Fibroblast of mammary gland (primary cell): ENCODE results near the gene EEF1AKMT2.

Source experiments
- DNase-seq: peaks from one replicate; pipeline ENCODE4 v3.0.0-alpha.2; 2010; ENCODE audit warnings: low read depth
- H3K4me3 ChIP-seq: 2 replicates; pipeline ENCODE4 v1.5.1; 2011; ENCODE audit warnings: low read depth, mild to moderate bottlenecking, low read length, moderate library complexity; ENCODE audit not compliant: control insufficient read depth
- TF ChIP-seq, protein P1 (sequence below): conservative IDR thresholded peaks from 2 replicates; pipeline ENCODE4 v1.5.1; 2011; ENCODE audit warnings: low read depth, low read length, inconsistent platforms; ENCODE audit not compliant: control insufficient read depth, insufficient read depth

The EEF1AKMT2 gene

DNA sequence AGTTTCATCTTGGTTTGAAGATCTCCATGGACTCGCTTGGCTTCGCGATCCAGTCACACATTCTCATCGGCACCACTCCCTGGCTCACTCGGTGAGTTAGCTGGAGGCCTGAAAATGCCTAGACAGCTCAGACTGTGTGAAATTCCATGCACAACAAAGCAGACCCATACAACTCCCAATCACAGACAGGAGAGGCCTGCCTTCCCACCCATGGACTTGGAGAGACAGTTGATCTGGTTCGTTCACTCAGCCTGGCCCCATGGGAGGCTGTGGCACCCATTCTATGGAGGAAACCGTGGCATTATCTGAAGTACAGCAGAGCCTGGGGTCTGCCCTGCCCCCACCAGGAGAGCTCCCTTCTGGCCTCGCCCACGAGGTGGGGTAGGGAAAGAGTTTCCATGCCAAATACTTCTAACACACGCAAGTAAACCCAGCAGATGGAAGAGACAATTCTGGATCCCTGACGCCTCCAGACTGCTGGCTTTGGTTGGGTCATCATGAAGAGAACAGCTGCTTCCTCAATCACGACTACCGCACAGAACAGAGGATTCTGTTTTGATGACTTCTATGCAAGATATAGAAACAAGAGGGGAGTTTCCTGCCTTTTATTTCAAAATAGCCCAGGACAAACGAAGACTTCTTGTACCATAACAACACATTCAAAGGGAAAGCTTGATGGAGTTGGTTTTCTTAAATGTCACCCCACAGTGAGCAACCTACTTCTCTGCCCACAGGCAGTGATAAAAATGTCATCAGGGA, 63.4 kb downstream of the EEF1AKMT2 start:
- TF ChIP-seq, protein P1, sequence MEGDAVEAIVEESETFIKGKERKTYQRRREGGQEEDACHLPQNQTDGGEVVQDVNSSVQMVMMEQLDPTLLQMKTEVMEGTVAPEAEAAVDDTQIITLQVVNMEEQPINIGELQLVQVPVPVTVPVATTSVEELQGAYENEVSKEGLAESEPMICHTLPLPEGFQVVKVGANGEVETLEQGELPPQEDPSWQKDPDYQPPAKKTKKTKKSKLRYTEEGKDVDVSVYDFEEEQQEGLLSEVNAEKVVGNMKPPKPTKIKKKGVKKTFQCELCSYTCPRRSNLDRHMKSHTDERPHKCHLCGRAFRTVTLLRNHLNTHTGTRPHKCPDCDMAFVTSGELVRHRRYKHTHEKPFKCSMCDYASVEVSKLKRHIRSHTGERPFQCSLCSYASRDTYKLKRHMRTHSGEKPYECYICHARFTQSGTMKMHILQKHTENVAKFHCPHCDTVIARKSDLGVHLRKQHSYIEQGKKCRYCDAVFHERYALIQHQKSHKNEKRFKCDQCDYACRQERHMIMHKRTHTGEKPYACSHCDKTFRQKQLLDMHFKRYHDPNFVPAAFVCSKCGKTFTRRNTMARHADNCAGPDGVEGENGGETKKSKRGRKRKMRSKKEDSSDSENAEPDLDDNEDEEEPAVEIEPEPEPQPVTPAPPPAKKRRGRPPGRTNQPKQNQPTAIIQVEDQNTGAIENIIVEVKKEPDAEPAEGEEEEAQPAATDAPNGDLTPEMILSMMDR = no peak
- peak; percentile 56 for DNase-seq
- H3K4me3 ChIP-seq = no peak overlapping the region

DNA sequence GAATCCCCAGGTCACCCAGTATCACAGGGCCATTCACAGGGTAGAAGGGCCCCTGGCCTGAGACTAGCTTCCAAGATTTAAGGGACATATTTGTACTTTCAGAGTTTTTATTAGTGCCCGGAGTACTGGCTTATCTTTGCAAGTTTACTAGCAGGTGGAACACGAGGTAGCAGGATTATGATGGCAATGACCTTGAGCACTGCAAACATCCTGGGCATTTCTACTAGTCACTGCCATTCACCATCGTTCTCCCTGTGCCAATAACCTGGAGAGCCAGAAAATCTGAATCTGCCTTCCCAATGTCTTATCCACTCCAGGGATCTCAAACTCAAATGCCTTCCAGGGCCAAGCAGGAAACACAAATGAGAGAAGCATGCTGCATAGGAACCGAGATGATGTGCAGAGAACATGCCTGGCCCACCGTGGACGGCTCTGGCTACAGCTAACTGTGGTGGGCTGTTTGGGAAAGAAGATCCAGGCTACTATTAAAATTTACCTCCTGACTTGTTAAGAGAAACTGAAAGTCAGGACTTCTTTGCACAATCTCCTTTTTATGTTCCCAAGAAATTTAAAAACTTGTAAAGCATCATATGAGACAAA, 64.2 kb downstream of the EEF1AKMT2 start:
- no peak for DNase-seq
- no peak overlapping the region for H3K4me3 ChIP-seq
- TF ChIP-seq, protein P1 = no peak

DNA sequence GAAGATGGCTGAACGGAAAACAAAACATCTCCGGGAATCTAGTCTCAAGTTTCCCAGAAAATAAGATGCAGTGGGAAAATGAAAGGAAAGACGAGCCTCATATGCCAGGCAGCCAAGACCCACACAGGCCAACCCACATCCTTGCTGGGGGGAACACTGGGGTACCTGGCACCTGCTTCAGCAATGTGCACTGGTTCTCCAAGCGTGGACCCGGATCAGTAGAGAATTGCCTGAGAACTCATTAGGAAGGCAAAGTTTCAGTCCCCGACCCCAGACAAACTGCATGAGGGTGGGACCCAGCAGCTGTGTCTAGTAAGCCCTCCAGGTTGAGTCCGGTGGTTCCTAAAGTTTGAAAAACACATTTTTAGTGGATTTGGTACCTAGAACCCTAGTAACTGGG, 65.9 kb downstream of the EEF1AKMT2 start:
- TF ChIP-seq, protein P1 = no peak
- H3K4me3 ChIP-seq = no peak overlapping the region
- no peak for DNase-seq

DNA sequence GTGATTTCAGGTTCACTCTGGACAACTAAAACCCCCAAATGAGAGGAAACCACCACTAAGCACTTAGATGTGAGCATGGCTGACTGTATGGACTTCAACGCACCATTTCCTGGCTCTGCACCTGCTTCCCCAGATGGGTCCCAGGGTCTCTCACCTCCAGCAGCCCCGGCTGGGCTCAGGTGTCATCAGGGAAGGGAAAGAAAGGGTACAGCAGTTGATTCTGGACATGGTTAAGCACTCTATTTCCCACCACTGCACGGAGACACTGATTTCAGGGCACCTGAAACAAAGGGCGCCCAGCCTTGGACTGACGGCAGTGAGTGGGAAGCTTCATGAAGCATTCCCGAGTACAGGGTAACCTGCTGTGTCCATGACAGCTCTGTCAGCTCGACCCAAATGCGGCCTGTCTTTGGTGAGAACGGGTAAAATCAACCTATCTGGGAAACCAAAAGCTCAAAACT, 66.5 kb downstream of the EEF1AKMT2 start:
- no peak for DNase-seq
- H3K4me3 ChIP-seq = no peak overlapping the region
- TF ChIP-seq, protein P1 = no peak

DNA sequence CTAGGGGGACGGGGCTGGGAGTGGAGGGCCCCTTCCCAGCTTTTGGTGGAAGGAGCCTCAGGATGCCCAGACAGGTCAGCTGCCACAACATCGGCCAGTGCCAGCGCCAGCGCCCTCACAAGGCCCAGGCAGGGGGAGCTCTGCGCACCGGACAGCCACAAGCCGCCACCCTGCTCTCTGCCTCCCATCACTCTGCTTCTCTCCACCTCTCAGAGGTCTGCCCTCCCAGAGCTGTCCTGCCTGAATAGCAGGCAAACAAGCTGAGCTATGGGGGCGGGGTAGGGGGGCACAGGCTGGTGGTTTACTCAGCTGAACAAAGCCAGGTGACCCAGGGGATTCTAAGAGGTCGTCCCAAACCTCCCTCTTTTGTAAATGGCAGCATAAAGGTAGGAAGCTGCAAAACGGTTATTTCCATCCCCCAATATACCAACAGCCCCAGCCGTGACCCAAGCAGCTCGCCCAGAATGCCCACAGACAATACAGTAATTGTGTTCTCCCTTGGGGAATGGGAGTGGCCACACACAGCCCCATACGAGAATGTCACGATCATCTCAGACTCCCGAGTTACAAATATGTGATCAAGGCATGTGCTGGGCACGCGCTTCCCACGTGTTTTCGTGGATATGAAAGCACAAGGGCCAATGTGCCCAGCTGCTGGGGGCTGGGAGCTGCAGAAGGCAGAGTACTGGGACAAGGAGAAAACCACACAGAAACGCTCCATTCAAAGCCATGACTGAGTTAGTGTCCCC, 67.2 kb downstream of the EEF1AKMT2 start:
- TF ChIP-seq, protein P1 = no peak
- H3K4me3 ChIP-seq = no peak overlapping the region
- no peak for DNase-seq

DNA sequence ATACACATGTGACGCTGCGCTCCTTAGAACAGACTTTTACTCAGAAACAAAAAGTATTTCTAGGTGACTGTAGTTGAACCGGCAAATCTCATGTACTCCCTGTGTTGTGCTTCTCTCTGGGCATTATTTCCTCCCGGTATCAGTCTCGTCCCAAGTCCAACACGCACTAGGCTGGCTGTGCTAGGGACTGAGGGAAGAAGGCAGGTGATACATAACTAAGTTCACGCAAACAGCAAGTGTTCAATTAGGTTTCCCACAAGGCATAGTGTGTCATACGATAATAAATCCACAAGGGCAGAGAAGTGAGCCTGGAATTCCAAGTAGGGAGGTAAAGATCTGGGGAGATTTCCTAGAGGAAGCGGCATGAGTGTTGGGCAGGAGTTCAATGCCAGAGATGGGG, 67.9 kb downstream of the EEF1AKMT2 start:
- H3K4me3 ChIP-seq = no peak overlapping the region
- TF ChIP-seq, protein P1 = no peak
- no peak for DNase-seq
